Measurements from ENCODE around the gene SLC35A3.

Gene SLC35A3

DNA sequence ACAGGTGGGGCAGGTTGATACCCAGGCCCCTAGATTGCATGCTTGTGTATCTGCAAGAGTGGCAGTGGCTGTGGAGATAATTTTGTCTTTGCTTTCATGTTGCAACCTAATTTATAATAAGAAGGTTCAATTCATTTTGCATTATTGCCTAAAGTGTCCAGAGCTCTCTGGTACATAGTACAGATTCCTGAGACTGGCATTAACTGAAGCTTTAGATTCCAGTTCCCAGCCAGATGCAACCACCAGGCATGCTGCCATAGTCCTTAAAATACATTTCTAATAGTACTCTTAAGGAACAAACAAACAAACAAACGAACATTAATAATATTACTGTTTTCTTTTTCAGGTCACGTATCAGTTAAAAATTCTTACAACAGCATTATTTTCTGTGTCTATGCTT lies 36.9 kb downstream of the SLC35A3 start:
- ATAC-seq (ENCODE audit: low read depth), result no peak
- Histone ChIP-seq H3K27me3 (ENCODE audit: insufficient read depth, poor library complexity, severe bottlenecking) (no peaks in the 10 kb centered on the region), H3K4me3 (ENCODE audit: severe bottlenecking) (no peak overlapping the region), H3K36me3 (ENCODE audit: low read depth) (peaks cover 13% of the 10 kb centered on the region), H3K27ac (ENCODE audit: poor library complexity, severe bottlenecking) (no peak overlapping the region), H3K4me1 (ENCODE audit: insufficient read depth, poor library complexity, severe bottlenecking) (no peaks in the 10 kb centered on the region), H3K9me3 (ENCODE audit: severe bottlenecking) (peaks cover 5% of the 10 kb centered on the region)
- TF ChIP-seq, protein P1, sequence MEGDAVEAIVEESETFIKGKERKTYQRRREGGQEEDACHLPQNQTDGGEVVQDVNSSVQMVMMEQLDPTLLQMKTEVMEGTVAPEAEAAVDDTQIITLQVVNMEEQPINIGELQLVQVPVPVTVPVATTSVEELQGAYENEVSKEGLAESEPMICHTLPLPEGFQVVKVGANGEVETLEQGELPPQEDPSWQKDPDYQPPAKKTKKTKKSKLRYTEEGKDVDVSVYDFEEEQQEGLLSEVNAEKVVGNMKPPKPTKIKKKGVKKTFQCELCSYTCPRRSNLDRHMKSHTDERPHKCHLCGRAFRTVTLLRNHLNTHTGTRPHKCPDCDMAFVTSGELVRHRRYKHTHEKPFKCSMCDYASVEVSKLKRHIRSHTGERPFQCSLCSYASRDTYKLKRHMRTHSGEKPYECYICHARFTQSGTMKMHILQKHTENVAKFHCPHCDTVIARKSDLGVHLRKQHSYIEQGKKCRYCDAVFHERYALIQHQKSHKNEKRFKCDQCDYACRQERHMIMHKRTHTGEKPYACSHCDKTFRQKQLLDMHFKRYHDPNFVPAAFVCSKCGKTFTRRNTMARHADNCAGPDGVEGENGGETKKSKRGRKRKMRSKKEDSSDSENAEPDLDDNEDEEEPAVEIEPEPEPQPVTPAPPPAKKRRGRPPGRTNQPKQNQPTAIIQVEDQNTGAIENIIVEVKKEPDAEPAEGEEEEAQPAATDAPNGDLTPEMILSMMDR (IDR thresholded peaks at IDR 0.05; ENCODE audit: poor library complexity, severe bottlenecking), result no peak
- DNase-seq (ENCODE audit: low spot score), result no peak

DNA sequence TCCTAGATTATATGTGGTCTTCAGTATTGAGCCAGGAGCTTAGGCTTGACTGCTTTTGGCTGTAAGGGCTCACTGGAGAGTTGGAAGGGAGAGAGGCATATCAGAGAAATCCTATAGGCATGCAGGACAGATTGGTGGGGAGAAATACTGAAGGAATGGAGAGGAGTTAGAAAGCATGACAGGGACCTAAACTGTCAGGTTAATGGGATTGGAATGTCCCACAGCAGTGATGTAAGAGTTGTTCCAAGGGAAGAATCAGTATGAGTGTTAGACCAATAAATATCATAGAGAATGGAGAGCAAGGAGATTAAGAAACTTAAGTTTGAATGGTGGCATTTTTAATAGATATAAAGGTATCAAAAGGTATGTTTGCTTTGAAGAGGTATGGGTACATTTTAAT lies 39.7 kb downstream of the SLC35A3 start:
- DNase-seq (ENCODE audit: low spot score) (no peak), ATAC-seq (ENCODE audit: low read depth) (peak; percentile 55; the same call in 2 of the 3 replicates)
- TF ChIP-seq, protein P1 (IDR thresholded peaks at IDR 0.05; ENCODE audit: poor library complexity, severe bottlenecking), result no peak

DNA sequence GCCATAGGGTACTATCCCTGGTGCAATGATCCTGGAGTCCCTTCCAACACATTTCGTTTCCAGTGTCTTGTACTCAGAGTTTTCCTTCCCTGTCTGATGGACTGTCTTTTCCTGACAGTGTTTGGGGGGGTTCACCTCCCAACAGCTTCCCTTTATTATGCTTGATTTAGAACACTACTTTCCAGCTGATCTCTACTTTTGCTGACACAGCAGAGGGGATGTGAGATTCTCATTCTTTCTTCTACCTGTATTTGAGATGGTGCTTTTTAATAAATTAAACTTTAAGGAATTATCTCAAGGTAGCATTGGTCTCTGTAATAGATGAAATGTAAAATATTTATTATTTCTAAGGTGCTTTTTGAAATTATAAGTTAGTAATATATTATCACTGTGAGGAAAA lies 41.0 kb downstream of the SLC35A3 start:
- Histone ChIP-seq H3K27me3 (ENCODE audit: insufficient read depth, poor library complexity, severe bottlenecking) (no peaks in the 10 kb centered on the region), H3K9me3 (ENCODE audit: severe bottlenecking) (no peaks in the 10 kb centered on the region), H3K36me3 (ENCODE audit: low read depth) (peaks cover 24% of the 10 kb centered on the region), H3K27ac (ENCODE audit: poor library complexity, severe bottlenecking) (no peak overlapping the region), H3K4me3 (ENCODE audit: severe bottlenecking) (no peak overlapping the region), H3K4me1 (ENCODE audit: insufficient read depth, poor library complexity, severe bottlenecking) (no peaks in the 10 kb centered on the region)
- TF ChIP-seq, protein P1 (IDR thresholded peaks at IDR 0.05; ENCODE audit: poor library complexity, severe bottlenecking), result no peak
- DNase-seq (ENCODE audit: low spot score), result no peak
- no peak for ATAC-seq (ENCODE audit: low read depth)

More for the DNA sequence above, 39.7 kb downstream of the SLC35A3 start:
- no peaks in the 10 kb centered on the region for H3K27me3 ChIP-seq (ENCODE audit: insufficient read depth, poor library complexity, severe bottlenecking)
- H3K4me1 ChIP-seq (ENCODE audit: insufficient read depth, poor library complexity, severe bottlenecking), result no peaks in the 10 kb centered on the region
- no peak overlapping the region for H3K27ac ChIP-seq (ENCODE audit: poor library complexity, severe bottlenecking)
- H3K36me3 ChIP-seq (ENCODE audit: low read depth), result peaks cover 28% of the 10 kb centered on the region
- H3K9me3 ChIP-seq (ENCODE audit: severe bottlenecking), result peaks cover 5% of the 10 kb centered on the region
- no peak overlapping the region for H3K4me3 ChIP-seq (ENCODE audit: severe bottlenecking)

DNA sequence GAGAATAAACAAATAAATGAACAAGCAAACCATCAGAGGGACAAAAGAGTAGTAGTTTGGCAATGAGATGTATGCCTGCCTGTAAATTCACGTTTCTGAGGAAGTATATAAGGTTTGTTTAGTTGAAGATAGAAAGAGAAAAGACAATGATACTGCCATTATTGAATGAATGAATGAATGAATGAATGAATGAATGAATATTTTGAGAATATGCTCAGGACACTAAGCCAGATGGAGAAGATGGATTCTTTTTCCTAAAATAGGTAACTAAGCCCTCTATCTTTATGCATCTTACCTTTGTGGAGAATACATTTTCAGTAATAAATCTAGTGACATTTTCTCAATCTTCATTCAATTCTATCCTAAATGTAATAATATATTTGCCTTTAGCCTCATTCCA lies 49.4 kb downstream of the SLC35A3 start:
- Histone ChIP-seq H3K4me1 (ENCODE audit: insufficient read depth, poor library complexity, severe bottlenecking) (no peaks in the 10 kb centered on the region), H3K4me3 (ENCODE audit: severe bottlenecking) (no peak overlapping the region)
- TF ChIP-seq, protein P1 (IDR thresholded peaks at IDR 0.05; ENCODE audit: poor library complexity, severe bottlenecking), result no peak

DNA sequence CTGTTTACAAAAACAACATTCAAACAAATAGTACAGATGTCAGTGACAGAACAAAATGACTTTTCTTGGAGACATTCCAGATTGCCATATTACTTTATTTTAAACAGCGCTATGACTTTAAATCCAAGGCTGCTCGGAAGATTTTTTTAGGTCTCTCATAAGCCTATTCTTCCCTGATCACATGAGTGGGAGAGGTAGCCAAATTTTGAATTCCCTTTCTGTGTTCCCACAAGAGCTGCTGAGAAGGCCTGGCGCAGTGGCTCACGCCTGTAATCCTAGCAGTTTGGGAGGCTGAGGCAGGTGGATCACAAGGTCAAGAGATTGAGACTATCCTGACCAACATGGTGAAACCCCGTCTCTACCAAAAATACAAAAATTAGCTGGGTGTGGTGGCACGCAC lies 53.7 kb downstream of the SLC35A3 start:
- H3K4me1 ChIP-seq (ENCODE audit: insufficient read depth, poor library complexity, severe bottlenecking), result no peaks in the 10 kb centered on the region
- no peak overlapping the region for H3K27ac ChIP-seq (ENCODE audit: poor library complexity, severe bottlenecking)
- no peak for ATAC-seq (ENCODE audit: low read depth)
- no peak for DNase-seq (ENCODE audit: low spot score)
- no peaks in the 10 kb centered on the region for H3K9me3 ChIP-seq (ENCODE audit: severe bottlenecking)
- TF ChIP-seq, protein P1 (IDR thresholded peaks at IDR 0.05; ENCODE audit: poor library complexity, severe bottlenecking), result no peak
- H3K27me3 ChIP-seq (ENCODE audit: insufficient read depth, poor library complexity, severe bottlenecking), result no peaks in the 10 kb centered on the region
- peaks cover 21% of the 10 kb centered on the region for H3K36me3 ChIP-seq (ENCODE audit: low read depth)
- H3K4me3 ChIP-seq (ENCODE audit: severe bottlenecking), result no peak overlapping the region

More for the DNA sequence above, 49.4 kb downstream of the SLC35A3 start:
- peaks cover 23% of the 10 kb centered on the region for H3K36me3 ChIP-seq (ENCODE audit: low read depth)
- DNase-seq (ENCODE audit: low spot score), result no peak
- no peak for ATAC-seq (ENCODE audit: low read depth)
- H3K9me3 ChIP-seq (ENCODE audit: severe bottlenecking), result no peaks in the 10 kb centered on the region
- H3K27ac ChIP-seq (ENCODE audit: poor library complexity, severe bottlenecking), result no peak overlapping the region
- H3K27me3 ChIP-seq (ENCODE audit: insufficient read depth, poor library complexity, severe bottlenecking), result no peaks in the 10 kb centered on the region

Data from RWPE2 (cell line).